Vagina (tissue), 2 donors: ENCODE data around the gene FGF21.

Experiments used
- CTCF ChIP-seq, 3 experiments: fragments of 450-650 bp in 2 of 3; fragments of 200-600 bp in 1 of 3; sonication (generic) in 1 of 3; IDR thresholded peaks; one replicate each; pipeline ENCODE4 v1.5.1; 2017 to 2019; ENCODE audit warnings: antibody characterized with exemption in 3 of 3, mild to moderate bottlenecking in 2 of 3, moderate library complexity in 2 of 3
- POLR2A ChIP-seq, 2 donors: fragments of 450-650 bp; IDR thresholded peaks; one replicate each; pipeline ENCODE4 v1.6.1; 2017; ENCODE audit warnings: antibody characterized with exemption in 2 of 2, mild to moderate bottlenecking in 2 of 2, moderate library complexity in 2 of 2
- POLR2AphosphoS5 ChIP-seq, 2 donors: sonication (generic); formaldehyde crosslinking; IDR thresholded peaks; one replicate each; pipeline ENCODE4 v1.9.0; 2017; ENCODE audit warnings: antibody characterized with exemption in 2 of 2, mild to moderate bottlenecking in 2 of 2, low read depth in 1 of 2; ENCODE audit not compliant: insufficient read depth in 1 of 2

- peak in 1 of 2 donors; percentile 51 for TF ChIP-seq POLR2AphosphoS5 (IDR thresholded peaks at IDR 0.05; ENCODE audit: insufficient read depth in 1 of 2, low read depth in 1 of 2)
- no peak for TF ChIP-seq POLR2A (IDR thresholded peaks at IDR 0.05)
- TF ChIP-seq CTCF (IDR thresholded peaks at IDR 0.05) = no peak
Observed at GRCh38 chr19:48745208-48745995, 9.9 kb upstream of the FGF21 start.
